Tibial artery (tissue), 4 donors: ENCODE measurements around the gene ASAP2.

Source experiments
- DNase-seq, 2 donors: peaks; one replicate each; pipeline ENCODE4 v3.0.0-alpha.2; 2019
- H3K27ac ChIP-seq, 2 donors: fragments of 200-600 bp; sonication (generic) in 1 of 2; 1 replicate in 1 of 2; 2 replicates in 1 of 2; pipeline ENCODE4 v1.5.1; 2018 to 2019; ENCODE audit warnings: mild to moderate bottlenecking in 1 of 2
- H3K27me3 ChIP-seq, 2 donors: fragments of 200-600 bp; sonication (generic) in 1 of 2; one replicate each; pipeline versions ENCODE4 v1.5.1 to v1.6.0; 2016 to 2019
- H3K36me3 ChIP-seq, 3 donors: fragments of 200-600 bp; sonication (generic) in 2 of 3; one replicate each; pipeline ENCODE4 v1.5.1; 2016 to 2019; ENCODE audit warnings: mild to moderate bottlenecking in 2 of 3
- H3K4me1 ChIP-seq, 4 donors: fragments of 200-600 bp; sonication (generic) in 2 of 4; 1 replicate in 3 of 4; 2 replicates in 1 of 4; pipeline ENCODE4 v1.5.1; 2016 to 2019
- H3K4me3 ChIP-seq, 2 donors: fragments of 200-600 bp; sonication (generic) in 1 of 2; 1 replicate in 1 of 2; 2 replicates in 1 of 2; pipeline ENCODE4 v1.5.1; 2018 to 2019; ENCODE audit warnings: mild to moderate bottlenecking in 2 of 2
- H3K9me3 ChIP-seq, 3 donors: fragments of 200-600 bp; sonication (generic) in 1 of 3; one replicate each; pipeline ENCODE4 v1.5.1; 2016 to 2019
- intact Hi-C: fragments of 100-400 bp; cut with DNase I; formaldehyde crosslinking; loops from one replicate; pipeline ENCODE4 v1.15.0; 2023; ENCODE audit warnings: low total_unique reads
- TF ChIP-seq, protein P1 (sequence below), 2 experiments: fragments of 200-600 bp in 1 of 2; fragments of 450-650 bp in 1 of 2; IDR thresholded peaks; one replicate each; pipeline ENCODE4 v1.5.1; 2017 to 2019; ENCODE audit warnings: antibody characterized with exemption in 2 of 2, mild to moderate bottlenecking in 1 of 2, moderate library complexity in 1 of 2

ASAP2 gene

DNA sequence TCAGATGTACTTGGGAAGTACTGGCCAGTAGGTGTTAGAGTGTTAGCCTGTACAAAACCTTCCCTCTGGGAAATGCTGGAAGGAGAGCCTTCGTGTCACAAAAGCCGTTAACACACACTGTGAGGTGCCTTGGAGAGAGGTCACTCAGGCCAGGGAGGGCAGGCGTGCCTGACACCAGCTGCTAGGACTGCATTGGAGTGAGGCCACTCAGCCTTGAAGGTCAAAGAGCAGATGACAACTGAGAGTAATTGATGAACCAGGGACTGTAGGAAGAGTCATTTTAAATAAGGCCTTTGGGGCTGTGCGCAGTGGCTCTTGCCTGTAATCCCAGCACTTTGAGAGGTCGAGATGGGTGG is 45.4 kb downstream of the ASAP2 start:
- no peak overlapping the region for H3K4me3 ChIP-seq
- H3K27ac ChIP-seq: peak overlapping the region; percentile 23 to 58
- DNase-seq: no peak
- H3K4me1 ChIP-seq: peaks cover 0 to 71% (median 49%) of the 10 kb centered on the region in 4 donors
- H3K36me3 ChIP-seq: no peaks in the 10 kb centered on the region
- TF ChIP-seq, protein P1, sequence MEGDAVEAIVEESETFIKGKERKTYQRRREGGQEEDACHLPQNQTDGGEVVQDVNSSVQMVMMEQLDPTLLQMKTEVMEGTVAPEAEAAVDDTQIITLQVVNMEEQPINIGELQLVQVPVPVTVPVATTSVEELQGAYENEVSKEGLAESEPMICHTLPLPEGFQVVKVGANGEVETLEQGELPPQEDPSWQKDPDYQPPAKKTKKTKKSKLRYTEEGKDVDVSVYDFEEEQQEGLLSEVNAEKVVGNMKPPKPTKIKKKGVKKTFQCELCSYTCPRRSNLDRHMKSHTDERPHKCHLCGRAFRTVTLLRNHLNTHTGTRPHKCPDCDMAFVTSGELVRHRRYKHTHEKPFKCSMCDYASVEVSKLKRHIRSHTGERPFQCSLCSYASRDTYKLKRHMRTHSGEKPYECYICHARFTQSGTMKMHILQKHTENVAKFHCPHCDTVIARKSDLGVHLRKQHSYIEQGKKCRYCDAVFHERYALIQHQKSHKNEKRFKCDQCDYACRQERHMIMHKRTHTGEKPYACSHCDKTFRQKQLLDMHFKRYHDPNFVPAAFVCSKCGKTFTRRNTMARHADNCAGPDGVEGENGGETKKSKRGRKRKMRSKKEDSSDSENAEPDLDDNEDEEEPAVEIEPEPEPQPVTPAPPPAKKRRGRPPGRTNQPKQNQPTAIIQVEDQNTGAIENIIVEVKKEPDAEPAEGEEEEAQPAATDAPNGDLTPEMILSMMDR (IDR thresholded peaks at IDR 0.05): no peak
- no peaks in the 10 kb centered on the region for H3K27me3 ChIP-seq
- no peaks in the 10 kb centered on the region for H3K9me3 ChIP-seq
- intact Hi-C loops: no loop called here

DNA sequence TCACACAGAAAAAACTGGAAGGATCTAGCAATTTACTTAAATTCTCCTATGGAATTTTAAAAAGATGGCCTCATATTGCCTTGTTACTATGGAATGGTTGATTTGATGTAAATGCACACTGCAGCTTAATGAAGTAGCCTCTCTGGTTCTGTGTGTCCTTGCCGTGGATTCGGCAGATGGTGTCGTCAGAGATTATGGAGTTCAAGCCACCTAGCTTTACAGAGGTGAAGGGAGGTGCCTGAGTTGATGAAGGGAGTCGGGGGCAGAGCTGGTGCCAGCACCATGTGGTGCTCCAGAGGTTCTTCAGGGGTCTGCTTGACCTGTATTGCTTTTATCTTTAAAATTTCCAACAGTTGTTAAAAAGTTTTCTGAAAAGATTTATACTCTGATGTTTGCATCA is 48.8 kb downstream of the ASAP2 start:
- Histone ChIP-seq H3K27ac (no peak overlapping the region), H3K4me1 (peaks cover 0 to 71% (median 49%) of the 10 kb centered on the region in 4 donors)
- intact Hi-C loops: no loop called here

DNA sequence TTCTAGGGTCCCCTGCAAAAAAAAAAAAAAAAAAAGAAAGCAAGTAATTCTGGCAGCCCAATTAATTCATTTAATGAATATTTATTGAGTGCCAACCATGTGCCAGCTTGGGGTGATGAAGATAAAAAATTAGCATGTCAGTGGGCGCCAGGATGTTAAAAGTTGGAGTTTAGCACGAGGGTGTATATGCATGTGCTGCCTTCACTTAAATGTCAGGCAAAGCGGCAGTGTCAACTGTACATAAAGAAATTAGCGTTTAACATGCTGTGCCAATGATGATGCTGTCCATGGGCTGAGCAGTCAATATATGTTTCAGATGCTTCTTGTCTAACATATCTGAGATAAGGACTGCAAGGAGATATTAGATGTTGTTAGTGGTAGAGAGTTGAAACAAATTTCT is 49.5 kb downstream of the ASAP2 start:
- H3K27me3 ChIP-seq: no peaks in the 10 kb centered on the region
- no peaks in the 10 kb centered on the region for H3K36me3 ChIP-seq
- no peak overlapping the region for H3K27ac ChIP-seq
- no peak for DNase-seq
- TF ChIP-seq, protein P1 (IDR thresholded peaks at IDR 0.05): no peak
- intact Hi-C loops: no loop called here
- no peaks in the 10 kb centered on the region for H3K9me3 ChIP-seq
- H3K4me3 ChIP-seq: no peak overlapping the region
- H3K4me1 ChIP-seq: peaks cover 0 to 71% (median 53%) of the 10 kb centered on the region in 4 donors

More for the DNA sequence above, 48.8 kb downstream of the ASAP2 start:
- no peak for DNase-seq
- TF ChIP-seq, protein P1 (IDR thresholded peaks at IDR 0.05): no peak
- H3K36me3 ChIP-seq: no peaks in the 10 kb centered on the region
- H3K9me3 ChIP-seq: no peaks in the 10 kb centered on the region
- no peak overlapping the region for H3K4me3 ChIP-seq
- H3K27me3 ChIP-seq: no peaks in the 10 kb centered on the region

DNA sequence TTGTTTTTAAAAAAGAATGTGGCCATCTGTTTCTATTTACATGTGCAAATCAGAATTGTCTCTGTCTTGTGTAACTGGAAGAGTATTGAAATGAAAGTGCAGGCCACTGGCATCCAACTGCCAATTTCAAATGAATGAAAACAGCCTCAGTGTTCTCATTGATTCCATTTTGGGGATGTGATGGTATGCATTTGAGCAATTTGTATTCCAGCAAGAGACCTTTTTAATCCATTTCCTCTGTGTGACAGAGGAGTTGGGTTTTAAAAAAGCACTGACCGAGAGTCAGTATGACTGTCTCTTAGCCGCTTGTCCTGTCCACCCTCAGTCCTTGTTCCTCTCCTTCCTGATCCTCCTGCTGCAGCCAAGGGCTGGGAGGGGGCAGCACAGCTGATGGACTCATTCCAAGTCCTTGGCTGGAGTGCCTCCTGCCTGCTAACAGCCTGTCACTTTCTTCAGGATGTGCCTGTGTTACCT is 50.0 kb downstream of the ASAP2 start:
- no peaks in the 10 kb centered on the region for H3K9me3 ChIP-seq
- H3K4me3 ChIP-seq: no peak overlapping the region
- peaks cover 0 to 71% (median 53%) of the 10 kb centered on the region in 4 donors for H3K4me1 ChIP-seq
- intact Hi-C loops: no loop called here
- TF ChIP-seq, protein P1 (IDR thresholded peaks at IDR 0.05): no peak
- no peaks in the 10 kb centered on the region for H3K36me3 ChIP-seq
- no peaks in the 10 kb centered on the region for H3K27me3 ChIP-seq
- peak overlapping the region; percentile 17 to 47 for H3K27ac ChIP-seq
- no peak for DNase-seq

DNA sequence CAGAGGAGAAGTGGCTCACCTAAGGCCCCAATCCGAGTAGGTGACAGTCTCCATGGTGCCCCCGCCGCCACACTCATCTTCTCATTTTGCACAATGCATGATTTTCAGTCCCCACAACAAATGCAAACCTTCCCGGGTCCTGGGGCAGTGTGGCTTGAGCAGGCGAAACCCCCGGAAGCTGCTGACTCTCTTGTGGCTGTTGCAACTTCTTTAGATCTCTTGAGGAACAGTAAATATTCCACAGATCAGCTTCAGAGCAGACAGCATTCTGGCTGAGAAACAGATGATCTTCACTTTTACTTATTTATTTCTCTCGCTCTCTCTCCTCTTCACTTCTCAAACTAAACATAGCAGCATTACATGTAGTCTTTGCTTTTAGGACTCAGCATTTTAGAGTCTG is 51.9 kb downstream of the ASAP2 start:
- Histone ChIP-seq H3K27ac (peak overlapping the region; percentile 81 to 83), H3K27me3 (no peaks in the 10 kb centered on the region), H3K4me3 (no peak overlapping the region), H3K36me3 (no peaks in the 10 kb centered on the region), H3K9me3 (no peaks in the 10 kb centered on the region), H3K4me1 (peaks cover 0 to 82% (median 62%) of the 10 kb centered on the region in 4 donors)
- TF ChIP-seq, protein P1 (IDR thresholded peaks at IDR 0.05): no peak
- intact Hi-C loops: no loop called here
- no peak for DNase-seq

DNA sequence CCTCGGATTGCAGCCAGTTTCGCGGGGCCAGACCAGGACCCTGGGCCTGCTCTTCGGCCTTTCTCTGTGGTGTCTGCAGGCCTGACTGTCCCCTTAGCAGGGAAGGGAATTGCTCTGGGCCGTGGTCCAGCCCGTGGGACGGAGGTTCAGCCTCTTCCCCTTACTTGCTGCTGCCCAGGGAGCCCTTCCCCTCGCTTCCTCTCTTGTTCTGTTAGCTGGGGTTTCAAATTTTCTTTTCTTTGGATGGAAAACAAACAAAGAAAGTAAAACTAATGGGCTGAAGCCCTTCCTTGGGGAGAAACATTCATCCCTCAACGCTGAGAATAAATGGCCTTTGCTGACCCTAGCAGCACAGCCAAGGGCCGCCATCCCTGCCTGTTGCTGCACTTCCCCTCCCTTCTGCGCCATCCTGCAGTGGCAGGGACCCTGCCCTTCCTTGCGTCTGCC is 52.4 kb downstream of the ASAP2 start:
- H3K4me3 ChIP-seq: no peak overlapping the region
- H3K9me3 ChIP-seq: no peaks in the 10 kb centered on the region
- no peaks in the 10 kb centered on the region for H3K36me3 ChIP-seq
- H3K27ac ChIP-seq: peak overlapping the region; percentile 81 to 83
- TF ChIP-seq, protein P1 (IDR thresholded peaks at IDR 0.05): no peak
- DNase-seq: peak in 1 of 2 donors; percentile 59
- intact Hi-C loops: no loop called here
- H3K4me1 ChIP-seq: peaks cover 0 to 87% (median 67%) of the 10 kb centered on the region in 4 donors
- no peaks in the 10 kb centered on the region for H3K27me3 ChIP-seq
